HG02884 (cell line): ENCODE results near the gene TULP1.
"Not testable (repeated sequence)": the region's sequence is repeated elsewhere in the genome, so short reads cannot be mapped to it uniquely, and the experiment has no call there.

Experiments used
- ATAC-seq: cut with Tn5 transposase; IDR thresholded peaks from one replicate; pipeline ENCODE4 v1.9.1; 2021; ENCODE audit warnings: mild to moderate bottlenecking, moderate library complexity; ENCODE audit not compliant: unreplicated experiment

Gene TULP1

DNA sequence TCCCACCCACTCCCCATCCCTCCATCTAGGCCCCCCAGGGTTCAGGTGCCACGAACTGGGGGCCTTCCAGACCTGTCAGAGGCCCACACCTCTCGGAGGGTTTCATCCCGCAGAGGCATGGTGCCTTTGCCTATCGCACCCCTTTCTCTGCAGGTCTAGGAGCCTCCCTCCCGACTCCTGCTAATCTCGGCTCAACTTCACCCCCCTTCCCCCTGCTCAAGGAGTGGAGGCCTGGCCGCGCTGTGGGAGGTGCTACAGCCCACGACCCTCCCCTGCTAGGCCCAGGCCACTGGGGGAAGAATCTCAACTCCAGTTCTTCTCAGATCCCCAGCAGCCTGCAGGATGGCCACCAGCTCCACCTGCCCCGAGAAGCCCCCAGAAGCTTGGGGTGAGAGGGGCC, at the start of gene TULP1:
Gene TULP1, minus strand, starts transcription at position 157 of the 400 bp plus-strand sequence. Its CDS starts 38 bp downstream, at position 119.
- no peak for ATAC-seq

DNA sequence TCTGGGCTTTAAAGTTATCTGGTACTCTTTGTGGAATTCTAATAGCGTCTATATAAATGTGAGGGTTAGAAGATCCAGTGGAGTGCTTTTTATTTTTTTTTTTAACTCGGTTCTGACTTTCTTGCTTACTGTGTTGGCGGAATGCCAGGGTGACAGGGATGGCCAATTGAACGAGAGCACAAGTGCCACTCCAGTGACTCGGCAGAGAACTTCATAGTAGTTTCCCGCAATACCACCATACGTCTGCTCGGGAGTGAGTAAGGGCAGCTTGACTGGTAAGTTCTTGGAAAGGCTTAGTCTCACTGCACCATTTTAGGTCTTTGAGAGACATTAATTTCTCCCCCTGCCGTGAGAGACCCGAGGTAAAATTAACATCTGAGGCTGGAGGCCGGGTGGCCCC, 49.4 kb upstream of the TULP1 start:
- no peak for ATAC-seq

DNA sequence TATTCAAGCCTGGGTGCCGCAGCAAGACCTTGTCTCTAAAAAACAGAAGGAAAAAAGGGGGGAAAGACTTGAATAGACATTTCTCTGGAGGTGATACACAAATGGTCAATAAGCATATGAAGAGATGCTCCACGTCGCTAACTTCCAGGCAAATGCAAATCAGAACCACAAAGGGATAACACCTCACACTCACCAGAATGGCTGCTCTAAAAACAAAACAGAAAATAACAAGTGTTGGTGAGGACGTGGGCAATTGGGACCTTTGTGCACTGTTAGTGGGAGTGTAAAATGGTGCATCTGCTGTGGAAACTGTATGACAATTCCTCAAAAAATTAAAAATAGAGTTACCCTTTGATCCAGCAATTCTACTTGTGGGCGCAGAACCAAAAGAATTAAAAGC, 48.4 kb upstream of the TULP1 start:
- no peak for ATAC-seq

DNA sequence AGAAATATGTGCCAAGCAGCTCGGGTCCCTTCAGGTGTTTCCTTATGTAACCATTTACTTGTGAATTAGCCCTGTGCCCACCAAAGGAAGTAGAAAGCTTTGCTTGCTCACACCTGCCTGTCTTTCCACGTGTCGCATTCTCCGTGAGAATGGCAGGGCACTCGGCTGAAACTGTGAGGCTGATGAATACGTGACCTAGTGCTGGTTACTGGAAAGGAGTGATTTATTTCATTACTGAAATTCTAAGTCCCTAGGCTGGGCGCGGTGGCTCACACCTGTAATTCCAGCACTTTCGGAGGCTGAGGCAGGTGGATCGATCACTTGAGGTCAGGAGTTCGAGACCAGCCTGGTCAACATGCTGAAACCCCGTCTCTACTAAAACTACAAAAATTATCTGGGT, 45.9 kb upstream of the TULP1 start:
- no peak for ATAC-seq

DNA sequence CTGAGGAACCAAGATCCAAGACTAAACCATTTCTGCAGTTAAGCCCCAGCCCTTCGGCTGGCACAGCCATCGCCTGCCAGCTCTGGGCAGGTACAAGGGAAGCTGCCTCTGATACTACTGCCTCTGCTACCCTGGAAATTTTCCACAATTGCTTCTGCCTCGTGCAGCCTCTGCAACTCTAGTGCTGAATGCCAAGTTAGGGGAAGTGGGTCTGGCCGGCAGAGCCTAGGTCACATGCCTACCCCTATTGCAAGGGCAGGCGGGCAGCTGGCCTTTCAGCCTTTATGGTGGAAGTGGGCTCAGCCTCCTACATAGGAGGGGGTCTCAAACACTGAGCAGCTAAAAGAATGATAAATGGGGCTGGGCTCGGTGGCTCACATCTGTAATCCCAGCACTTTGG, 44.5 kb upstream of the TULP1 start:
- ATAC-seq, result no peak

DNA sequence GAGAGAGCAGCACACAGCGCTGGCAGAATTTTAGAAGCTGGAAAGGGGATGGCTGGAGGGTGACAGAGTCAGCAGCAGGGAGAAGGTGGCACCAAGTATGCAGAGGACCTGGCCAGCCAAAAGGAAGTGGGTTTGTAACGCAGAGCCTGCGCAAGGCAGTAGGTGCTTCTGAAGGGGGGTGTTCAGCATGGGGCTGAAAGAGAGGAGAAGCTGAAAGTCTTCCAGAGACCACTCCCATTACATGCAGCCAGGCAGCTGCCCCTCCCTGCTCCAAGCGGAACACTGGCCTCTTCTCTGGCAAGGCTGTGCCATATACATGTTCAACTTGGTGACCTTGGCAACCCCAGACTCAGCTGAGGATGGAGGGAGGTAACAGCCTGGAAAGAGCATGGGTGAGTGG, 42.1 kb upstream of the TULP1 start:
- ATAC-seq, result no peak

DNA sequence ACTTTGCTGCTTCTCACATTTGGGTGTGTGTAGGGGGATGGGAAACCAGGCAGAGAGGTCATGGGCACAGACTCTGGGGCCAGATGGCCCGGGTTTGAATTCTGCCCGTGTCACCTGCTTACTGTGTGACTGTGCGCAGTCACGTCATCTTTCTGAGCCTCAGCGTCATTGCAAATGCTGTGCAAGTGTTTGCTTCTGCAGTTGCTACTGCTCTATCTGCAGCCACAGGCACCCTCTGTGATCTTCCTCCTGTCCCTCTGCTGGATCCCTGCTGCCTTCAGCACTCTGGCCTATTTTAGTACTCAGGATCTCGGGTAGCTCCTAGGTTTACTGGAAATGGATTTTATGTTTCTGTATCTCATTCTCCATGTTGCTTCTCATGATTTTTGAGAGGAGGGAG, 40.6 kb upstream of the TULP1 start:
- no peak for ATAC-seq

DNA sequence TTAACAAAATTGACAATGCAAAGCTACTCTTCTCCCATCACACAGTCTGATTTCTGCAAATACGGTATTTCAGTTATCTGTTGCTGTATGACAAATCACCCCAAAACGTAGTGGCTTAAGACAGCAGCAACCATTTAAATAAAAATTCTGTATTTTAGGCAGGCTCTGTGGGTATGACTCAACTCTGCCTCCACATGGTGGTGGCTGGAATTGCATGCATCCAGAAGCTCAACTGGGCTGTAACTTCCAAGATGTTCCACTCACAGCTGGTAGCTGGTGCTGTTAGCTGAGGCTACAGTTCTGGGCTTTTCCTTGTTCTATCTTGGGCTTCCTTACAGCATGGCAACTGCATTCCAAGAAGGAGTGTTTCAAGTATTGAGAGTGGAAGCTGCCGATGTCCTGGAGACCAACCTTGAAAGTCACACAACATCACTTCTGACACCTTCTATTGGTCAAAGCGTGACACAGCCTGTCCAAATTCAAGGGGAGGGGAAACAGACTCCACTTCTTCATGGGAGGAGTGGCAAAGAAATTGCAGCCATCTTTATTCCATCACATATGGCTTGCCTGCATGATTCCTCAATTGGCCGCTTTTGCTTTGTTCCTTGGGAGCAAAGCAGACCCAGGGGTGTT, 39.7 kb upstream of the TULP1 start:
- no peak for ATAC-seq

DNA sequence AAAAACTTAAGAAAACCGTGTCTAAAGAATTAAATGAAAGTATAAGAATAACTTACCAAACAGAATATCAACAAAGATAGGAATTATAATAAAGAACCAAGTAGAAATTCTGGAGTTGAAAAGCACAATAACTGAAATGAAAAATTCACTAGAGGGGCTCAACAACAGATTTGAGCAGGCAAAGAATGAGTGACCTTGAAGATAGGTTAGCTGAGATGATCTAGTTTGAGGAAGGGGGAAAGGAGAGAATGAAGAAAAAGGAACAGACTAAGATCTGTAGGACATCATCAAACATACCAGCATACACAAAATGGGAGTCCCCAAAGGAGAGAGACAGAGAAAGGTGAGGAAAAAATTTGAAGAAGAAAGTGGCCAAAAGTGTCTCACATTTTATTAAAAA, 37.7 kb upstream of the TULP1 start:
- ATAC-seq, result no peak

DNA sequence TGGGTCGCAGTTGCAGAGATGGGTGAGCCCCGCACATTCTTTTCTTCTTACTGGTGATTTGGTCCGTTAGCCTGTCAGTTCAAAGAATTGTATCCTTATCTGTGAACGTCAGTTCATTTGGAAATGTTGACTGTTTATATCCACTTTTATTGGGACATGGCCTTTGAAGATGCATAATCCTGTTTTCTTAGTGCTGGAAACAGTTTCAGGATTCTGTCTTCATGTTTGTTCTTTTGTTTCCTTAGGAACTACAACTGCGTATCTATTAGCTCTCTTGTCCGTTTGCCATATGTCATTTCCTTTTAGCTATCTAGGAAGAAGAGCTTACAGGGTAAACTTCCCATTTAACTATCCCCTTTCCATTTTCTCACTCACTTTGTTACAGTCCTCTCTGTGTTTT, 35.0 kb upstream of the TULP1 start:
- ATAC-seq, result no peak

DNA sequence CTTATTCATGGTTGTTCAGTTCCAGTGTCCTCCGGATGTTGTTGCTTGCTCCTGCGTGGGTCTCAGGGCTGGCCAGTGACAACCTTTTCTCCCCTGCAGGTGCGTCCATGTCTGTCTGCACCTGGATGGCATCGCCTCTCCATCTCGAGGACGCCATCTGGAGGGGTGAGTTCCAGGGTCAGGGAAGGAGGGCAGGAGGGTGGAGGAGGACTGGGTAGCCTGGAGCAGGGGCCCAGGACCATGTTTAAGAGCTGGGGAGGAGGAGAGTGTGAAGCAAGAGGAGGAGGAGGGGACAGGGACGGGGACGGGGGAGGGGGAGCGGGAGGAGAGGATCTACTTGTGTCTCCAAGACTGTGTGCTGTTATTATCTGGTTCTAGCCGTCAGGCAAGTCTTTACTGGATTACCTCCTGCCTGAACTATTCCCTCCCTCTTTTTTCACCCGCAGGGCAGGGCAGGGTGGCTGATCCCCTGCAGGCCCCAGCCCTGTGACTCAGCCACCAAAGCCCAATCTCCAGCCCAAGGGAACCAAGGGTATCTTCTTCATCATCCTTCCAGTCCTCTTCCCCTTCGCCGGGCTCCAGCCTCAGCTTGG, 32.2 kb upstream of the TULP1 start:
- no peak for ATAC-seq

DNA sequence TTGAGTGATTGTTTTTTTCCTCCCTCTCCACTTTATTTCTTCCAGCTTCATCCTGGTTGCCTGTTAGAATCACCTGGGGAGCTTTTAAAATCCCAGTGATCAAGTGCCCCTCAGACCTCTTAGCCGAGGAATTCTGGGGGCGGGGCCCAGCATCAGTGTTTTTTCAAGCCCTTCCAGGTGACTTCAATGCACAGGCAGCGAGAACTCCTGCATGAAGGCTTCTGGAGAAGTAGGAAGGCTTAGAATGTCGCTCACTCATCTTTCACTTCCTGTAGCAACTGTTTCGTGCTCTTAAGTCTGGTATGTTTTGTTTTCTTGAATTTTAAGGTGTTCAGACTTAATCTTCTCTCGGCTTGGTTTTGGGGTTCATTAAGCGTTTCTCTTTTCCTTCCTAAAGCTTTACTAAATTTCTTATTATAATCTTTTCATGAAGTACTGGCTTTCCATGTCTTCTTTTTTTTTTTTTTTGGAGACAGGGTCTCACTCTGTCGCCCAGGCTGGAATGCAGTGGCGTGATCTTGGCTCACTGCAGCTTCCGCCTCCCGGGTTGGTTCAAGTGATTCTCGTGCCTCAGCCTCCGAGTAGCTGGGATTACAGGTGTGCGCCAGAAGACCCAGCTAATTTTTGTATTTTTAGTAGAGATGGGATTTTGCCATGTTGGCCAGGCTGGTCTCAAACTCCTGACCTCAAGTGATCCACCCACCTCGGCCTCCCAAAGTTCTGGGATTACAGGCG, 30.9 kb upstream of the TULP1 start:
- no peak for ATAC-seq

DNA sequence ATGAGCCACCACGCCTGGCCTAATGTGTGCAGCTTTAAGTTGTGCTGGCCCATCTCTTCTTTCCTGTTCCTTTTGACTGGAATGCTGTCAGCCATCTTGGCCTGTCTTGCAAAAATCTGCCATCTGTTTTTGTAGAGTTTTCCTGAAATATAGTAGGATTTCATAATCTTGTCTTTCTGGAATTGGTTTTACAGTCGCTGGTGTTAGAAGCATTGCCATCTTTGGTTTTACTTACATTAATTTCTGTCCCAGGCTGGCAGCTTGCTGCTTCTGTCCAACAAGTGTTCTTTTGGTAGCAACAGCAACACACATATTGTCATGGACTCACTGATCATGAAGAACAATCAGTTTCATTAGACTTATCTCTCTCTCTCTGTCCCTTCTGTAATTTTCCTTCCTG, 29.1 kb upstream of the TULP1 start:
- no peak for ATAC-seq

DNA sequence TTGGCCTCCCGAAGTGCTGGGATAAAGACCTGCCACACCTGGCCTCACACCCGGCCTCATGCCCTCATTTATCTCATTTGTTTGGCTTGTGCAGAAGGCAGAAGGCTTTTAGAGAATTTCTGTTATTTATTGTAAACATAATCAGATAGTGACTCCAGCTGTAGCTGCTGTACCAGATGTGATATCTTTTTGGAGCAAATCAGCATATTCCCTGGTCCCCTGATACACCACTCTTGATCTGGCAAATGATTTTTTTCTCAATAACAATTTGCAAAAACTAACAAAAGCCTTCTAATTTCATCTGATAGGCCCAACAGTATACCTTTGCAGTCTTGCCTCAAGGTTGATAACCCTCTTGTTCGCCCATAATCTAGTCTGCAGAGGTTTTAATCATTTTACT, 26.5 kb upstream of the TULP1 start:
- no peak for ATAC-seq

DNA sequence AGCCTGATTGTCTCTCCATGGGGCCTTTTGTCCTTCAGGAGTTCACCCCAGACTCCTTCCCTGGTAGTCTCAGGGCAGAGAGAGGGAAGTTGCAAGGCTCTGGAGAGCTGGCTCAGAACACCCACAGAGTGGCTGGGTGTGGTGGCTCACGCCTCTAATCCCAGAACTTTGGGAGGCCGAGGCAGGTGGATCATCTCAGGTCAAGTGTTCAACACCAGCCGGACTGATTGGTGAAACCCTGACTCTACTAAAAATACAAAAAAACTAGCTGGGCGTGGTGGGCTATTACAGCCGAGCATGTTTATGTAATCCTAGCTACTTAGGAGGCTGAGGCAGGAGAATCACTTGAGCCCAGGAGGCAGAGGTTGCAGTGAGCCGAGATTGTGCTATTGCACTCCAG, 23.2 kb upstream of the TULP1 start:
- ATAC-seq, result not testable (repeated sequence)

DNA sequence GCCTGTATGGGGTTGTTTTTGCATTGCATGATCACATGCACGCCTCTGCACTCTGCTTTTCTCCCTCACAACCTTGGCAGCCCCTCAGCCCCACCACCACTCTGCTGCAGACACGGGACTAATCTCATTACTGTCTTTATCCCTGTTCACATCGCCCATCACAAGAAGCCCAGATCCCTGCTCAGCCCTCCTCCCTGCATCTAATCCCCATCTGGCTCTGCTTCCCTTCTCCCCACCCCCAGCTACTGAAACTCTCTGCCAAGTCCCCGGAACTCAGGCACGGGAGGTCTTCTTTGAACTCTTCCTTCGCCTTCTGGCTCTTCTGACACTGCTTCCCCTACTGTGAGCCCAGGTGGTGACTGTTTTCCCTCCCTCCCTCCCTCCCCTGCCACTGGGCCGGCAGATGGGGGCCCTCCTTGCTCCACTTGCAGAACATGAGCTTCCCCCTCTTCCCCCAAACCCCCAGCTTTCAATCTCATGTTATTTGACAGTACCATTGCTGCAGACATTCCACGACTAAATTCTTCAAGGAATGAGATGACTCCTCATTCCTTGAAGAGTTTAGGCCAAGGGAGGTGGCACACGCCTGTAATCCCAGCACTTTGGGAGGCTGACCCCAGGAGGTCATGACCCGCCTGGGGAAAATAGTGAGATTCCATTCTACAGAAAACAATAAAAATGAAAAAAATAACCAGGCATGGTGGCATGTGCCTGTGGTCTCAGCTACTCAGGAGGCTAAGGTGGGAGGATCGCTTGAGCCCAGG, 21.9 kb upstream of the TULP1 start:
- no peak for ATAC-seq

DNA sequence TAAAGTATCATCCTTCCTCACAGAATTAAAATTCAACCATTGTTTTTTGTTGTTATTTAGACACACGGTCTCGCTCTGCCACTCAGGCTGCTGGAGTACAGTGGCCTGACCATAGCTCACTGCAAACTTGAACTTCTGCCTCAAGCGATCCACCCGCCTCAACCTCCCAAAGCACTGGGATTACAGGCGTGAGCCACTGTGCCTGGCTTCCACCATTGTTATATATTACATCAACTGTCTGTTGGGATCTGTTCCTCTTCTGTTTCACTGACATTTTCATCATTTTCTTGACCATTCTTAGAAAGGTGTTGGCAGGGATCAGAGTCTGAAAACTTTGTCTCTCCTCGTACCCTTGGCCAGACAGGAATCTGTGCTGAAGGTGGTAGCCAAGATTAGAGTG, 21.3 kb upstream of the TULP1 start:
- no peak for ATAC-seq

DNA sequence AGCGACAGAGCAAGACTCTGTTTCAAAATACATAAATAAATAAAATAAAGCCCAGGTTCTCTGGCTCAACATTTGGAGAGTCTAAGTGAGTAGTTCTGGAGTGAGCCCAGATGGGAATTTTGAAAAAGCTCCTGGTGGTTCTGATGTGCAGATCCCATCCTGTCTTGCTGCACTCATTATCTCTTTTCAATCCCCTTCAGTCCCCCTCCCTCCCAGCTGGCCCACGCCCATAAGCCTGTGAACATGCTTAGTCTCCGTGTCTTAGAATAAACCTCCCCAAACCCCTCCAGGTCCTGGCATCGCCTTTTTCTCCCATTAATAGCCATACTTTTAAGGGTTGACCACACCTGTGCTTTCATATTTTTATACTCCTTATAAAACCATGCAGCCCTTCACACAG, 19.4 kb upstream of the TULP1 start:
- ATAC-seq, result no peak

DNA sequence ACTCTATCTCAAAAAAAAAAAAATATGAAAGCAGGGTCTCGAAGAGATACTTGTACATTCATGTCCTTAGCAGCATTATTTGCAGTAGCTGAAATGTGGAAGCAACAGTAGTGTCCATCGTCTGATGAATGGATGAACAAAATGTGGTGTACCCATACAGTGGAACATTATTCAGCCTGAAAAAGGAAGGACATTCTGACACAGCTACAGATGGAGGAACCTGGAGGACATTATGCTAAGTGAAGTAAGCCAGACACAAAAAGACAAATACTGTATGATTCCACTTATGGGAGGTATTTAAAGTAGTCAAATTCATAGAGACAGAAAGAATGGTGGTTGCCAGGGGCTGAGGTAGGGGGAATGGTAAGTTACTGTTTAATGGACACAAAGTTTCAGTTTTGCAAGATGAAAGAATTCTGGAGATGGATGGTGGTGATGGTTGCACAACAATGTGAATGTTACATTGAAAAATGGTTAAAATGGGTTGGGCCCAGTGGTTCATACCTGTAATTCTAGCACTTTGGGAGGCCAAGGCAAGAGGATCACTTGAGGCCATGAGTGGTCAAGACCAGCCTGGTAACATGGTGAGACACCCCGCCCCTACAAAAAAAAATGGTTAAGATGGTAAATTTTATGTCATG, 11.8 kb upstream of the TULP1 start:
- no peak for ATAC-seq

DNA sequence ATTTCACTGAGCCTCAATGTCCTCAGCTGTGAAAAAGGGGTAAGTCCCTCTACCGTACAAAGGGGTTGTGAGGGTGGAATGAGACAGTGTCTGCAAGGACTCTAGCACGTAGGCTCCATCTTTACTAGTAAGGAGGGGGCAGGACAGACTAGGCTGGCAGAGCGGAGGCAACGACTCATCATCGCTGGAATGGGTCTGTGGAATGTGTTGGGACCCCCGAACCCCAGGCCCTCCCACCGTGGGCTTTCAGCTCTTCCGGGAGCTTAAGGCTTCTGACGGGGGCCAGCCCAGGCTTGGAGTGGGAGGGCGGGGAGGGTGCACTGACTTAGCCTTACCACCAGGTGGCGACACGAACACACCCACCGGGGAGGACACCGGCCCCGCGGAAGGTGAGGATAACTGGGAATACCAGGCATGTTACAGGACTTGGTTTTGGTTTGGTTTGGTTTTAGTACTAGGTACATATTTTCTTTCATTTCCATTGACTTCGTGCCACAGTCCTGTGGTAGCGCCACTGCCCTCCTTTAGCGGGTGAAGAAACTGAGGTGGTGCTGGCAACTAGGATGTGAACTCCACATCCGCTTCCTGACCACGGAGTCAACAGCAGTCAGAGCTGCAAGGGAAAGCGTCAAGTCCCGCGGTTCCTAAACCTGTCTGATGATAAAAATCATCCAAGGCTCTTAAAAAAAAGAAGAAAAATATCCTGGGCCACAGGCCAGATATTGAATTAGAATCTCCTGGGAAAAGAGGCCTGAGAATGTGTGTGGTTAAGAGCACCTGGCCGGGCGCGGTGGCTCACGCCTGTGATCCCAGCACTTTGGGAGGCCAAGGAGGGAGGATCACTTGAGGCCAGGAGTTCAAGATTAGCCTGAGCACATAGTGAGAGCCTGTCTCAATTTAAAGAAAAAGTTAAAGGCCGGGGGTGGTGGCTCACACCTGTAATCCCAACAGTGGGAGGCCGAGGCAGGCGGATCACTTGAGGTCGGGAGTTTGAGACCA, 10.3 kb upstream of the TULP1 start:
- ATAC-seq, result peak; percentile 50
